Ascending aorta (tissue), 2 donors: ENCODE results near the gene SOX5. TPM values are rescaled to one million over a fixed set of nuclear protein-coding genes. Genes with fewer than 3 reads are reported as not detected.

Experiments used
- DNase-seq, 2 donors: peaks; one replicate each; pipeline ENCODE4 v3.0.0-alpha.2; 2019; ENCODE audit warnings: low spot score in 2 of 2
- H3K27ac ChIP-seq, 2 donors: fragments of 200-600 bp; sonication (generic); one replicate each; pipeline ENCODE4 v1.5.1; 2016 to 2017; ENCODE audit warnings: mild to moderate bottlenecking in 1 of 2
- H3K27me3 ChIP-seq: fragments of 200-600 bp; sonication (generic); one replicate; pipeline ENCODE4 v1.5.1; 2017
- H3K36me3 ChIP-seq, 2 donors: fragments of 200-600 bp; sonication (generic); one replicate each; pipeline ENCODE4 v1.5.1; 2016
- H3K4me1 ChIP-seq, 2 donors: fragments of 200-600 bp; sonication (generic); one replicate each; pipeline ENCODE4 v1.5.1; 2016 to 2017; ENCODE audit warnings: mild to moderate bottlenecking in 1 of 2
- H3K4me3 ChIP-seq, 2 donors: fragments of 200-600 bp; sonication (generic); one replicate each; pipeline ENCODE4 v1.5.1; 2016 to 2017; ENCODE audit warnings: mild to moderate bottlenecking in 1 of 2
- H3K9me3 ChIP-seq, 2 donors: fragments of 200-600 bp; sonication (generic); one replicate each; pipeline ENCODE4 v1.5.1; 2016
- CTCF ChIP-seq, 3 experiments: fragments of 200-600 bp in 2 of 3; fragments of 450-650 bp in 1 of 3; sonication (generic) in 2 of 3; IDR thresholded peaks; one replicate each; pipeline ENCODE4 v1.5.1; 2016 to 2019; ENCODE audit warnings: antibody characterized with exemption in 3 of 3, mild to moderate bottlenecking in 1 of 3, moderate library complexity in 1 of 3
- intact Hi-C: fragments of 100-400 bp; cut with DNase I; formaldehyde crosslinking; loops from one replicate; pipeline ENCODE4 v1.15.1; 2023
- total RNA-seq: library from RNA; depleted of rRNA; stranded (reverse); fragments of >200 nt; gene quantifications from one replicate; pipeline ENCODE4 v1.1.0, GENCODE V29; 2016

The SOX5 gene
- total RNA-seq, 1 donor from 2014 or later = 18.2 TPM

DNA sequence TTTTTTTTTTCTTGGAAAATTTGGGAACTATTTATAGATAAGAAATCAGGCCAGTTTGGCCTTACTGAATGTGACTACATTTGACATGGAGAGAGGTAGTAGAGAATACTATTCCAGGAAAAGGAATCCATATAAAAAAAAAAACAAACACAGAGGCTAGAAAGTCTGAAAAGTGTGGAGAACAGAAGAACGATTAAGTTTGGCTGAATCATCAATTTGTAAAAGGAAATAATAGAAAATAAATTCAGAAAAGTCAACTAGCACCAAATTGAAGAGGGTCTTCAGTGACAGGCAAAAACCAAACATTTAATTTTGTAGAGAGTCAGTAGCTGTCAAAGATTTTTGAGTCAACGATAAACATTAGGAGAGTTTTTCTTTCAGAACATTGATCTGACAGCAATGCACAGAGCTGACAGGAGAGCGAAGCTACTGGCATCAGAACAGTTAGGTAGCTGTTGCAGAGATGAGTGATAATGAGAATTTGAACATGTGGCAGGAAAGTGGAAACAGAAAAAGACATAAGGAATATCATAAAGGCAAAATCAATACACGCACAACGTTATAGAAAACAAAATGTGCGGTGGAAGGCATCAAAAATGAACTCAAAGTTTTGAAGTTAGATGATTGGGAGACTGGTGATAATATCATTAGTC, 241.2 kb downstream of the SOX5 start:
- no peak overlapping the region for H3K4me3 ChIP-seq
- no peaks in the 10 kb centered on the region for H3K4me1 ChIP-seq
- no peak overlapping the region for H3K27ac ChIP-seq
- no peaks in the 10 kb centered on the region for H3K36me3 ChIP-seq
- no peaks in the 10 kb centered on the region for H3K27me3 ChIP-seq
- no peak for DNase-seq
- H3K9me3 ChIP-seq = no peaks in the 10 kb centered on the region
- no peak for TF ChIP-seq CTCF (IDR thresholded peaks at IDR 0.05)
- intact Hi-C loops = no loop called here

GRCh38 chr12:23707270-23707669, 242.2 kb downstream of the SOX5 start:
- Histone ChIP-seq H3K4me3 (no peak overlapping the region), H3K9me3 (no peaks in the 10 kb centered on the region), H3K27me3 (no peaks in the 10 kb centered on the region), H3K27ac (no peak overlapping the region), H3K4me1 (no peaks in the 10 kb centered on the region), H3K36me3 (no peaks in the 10 kb centered on the region)
- intact Hi-C loops = no loop called here
- no peak for TF ChIP-seq CTCF (IDR thresholded peaks at IDR 0.05)
- no peak for DNase-seq

DNA sequence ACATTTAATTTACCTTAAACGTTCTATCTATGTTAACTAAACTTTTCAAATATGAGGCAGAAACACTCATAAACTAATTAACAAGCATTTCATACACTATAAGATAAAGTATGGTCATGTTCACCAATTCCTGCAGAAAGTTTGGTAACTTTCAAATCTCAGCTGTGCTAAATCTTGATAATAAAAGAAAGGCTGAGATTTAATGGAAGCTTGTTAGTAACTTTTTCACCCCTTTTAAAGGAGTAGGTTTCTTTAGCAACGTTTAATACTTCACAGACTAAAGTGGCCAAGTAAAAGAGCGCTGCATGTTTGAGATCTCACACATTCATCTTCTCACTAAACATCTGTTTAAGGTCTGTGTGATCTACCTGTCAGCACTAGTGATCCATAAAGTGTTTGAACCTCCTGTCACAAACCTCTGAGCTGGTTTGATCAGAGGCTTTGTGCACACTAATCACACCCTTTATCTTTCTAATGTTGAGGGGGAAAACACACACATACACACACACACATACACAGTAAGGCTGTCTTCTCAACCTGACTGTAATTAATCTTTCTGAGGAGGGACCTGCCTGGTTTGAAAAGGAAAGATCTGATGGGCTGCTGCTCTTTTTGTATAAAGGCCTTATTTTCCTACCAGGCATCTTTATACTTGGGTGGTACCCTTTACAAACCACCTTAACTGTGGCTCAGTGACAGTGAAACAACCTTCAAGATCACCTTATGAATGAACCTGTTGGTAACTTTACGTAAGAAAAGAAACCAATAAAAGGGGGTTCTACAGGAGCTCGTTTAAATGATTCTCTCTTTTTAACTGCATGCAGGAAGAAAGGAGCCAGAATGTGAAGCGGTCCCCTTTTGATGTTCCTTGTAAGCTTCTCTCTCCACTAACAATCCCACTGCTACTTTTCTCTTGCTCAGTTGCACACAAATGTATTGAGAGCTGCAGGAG, 244.2 kb downstream of the SOX5 start:
- no peaks in the 10 kb centered on the region for H3K9me3 ChIP-seq
- H3K4me3 ChIP-seq = no peak overlapping the region
- H3K27ac ChIP-seq = no peak overlapping the region
- H3K4me1 ChIP-seq = no peaks in the 10 kb centered on the region
- DNase-seq = no peak
- no peaks in the 10 kb centered on the region for H3K27me3 ChIP-seq
- TF ChIP-seq CTCF (IDR thresholded peaks at IDR 0.05) = no peak
- intact Hi-C loops = no loop called here
- no peaks in the 10 kb centered on the region for H3K36me3 ChIP-seq

GRCh38 chr12:23703051-23703450, 246.4 kb downstream of the SOX5 start:
- intact Hi-C loops = no loop called here
- no peak overlapping the region for H3K27ac ChIP-seq
- no peak overlapping the region for H3K4me3 ChIP-seq
- no peaks in the 10 kb centered on the region for H3K36me3 ChIP-seq
- H3K4me1 ChIP-seq = no peaks in the 10 kb centered on the region
- TF ChIP-seq CTCF (IDR thresholded peaks at IDR 0.05) = no peak
- H3K9me3 ChIP-seq = no peaks in the 10 kb centered on the region
- no peak for DNase-seq
- H3K27me3 ChIP-seq = no peaks in the 10 kb centered on the region

- intact Hi-C loops = no loop called here
- H3K4me3 ChIP-seq = no peak overlapping the region
Observed at GRCh38 chr12:23699031-23699430, 250.4 kb downstream of the SOX5 start.

More at GRCh38 chr12:23699031-23699430, 250.4 kb downstream of the SOX5 start:
- Histone ChIP-seq H3K4me1 (no peaks in the 10 kb centered on the region), H3K27ac (no peak overlapping the region), H3K27me3 (no peaks in the 10 kb centered on the region), H3K9me3 (no peaks in the 10 kb centered on the region), H3K36me3 (no peaks in the 10 kb centered on the region)
- TF ChIP-seq CTCF (IDR thresholded peaks at IDR 0.05) = no peak
- no peak for DNase-seq
